ENCODE results near the gene ZNF653. TPM values are rescaled to one million over a fixed set of nuclear protein-coding genes. Genes with fewer than 3 reads are reported as not detected.

ZNF653 gene
- total and polyA plus RNA-seq, 2 donors (not counting 3 experiments of a cell fraction or from before 2014, with no cell fraction given): 7.0 to 8.7 TPM

DNA sequence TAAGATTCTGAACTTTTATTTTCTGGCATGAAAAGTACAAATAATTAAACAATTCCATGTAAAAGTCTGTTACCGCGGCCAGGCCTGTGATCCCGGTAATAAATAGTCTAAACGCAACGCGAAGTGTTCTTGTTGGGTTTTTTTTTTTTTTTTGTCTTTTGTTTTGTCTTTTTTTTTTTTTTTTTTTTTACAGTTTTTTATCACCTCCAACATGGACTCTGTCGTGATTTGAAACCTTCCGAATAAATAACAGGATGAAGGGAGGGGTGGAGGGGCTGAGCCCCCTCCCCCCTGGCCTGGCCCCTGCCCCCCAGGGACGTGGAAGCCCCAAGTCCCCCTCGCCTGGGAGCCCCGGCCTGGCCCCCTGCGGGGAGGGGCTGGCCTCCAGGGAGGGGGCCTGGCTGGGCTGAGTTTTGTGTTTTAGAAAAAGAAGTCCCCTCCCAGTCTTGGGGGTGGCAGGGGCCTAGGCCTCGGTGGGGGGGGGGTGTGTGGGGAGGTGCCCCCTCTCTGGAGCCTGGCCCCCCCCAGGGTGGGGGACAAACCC is 54.2 kb downstream of the ZNF653 start:
- POLR2A ChIA-PET: interaction anchor here (0.6 to 0.8 kb wide), 3 partner anchors 68 to 112 kb away, joined by 3 to 6 read pairs (median 3); no protein-coding TSS in a partner anchor
- no TSS peak for BruUV-seq (replicated peaks)
- FAIRE-seq: no peak

More for the DNA sequence above, 54.2 kb downstream of the ZNF653 start:
- no peaks in the 10 kb centered on the region for H3K9me1 ChIP-seq (replicated peaks; ENCODE audit: control insufficient read depth, extremely low read depth, insufficient read depth, low read length)
- H3K9me3 ChIP-seq (replicated peaks; ENCODE audit: control insufficient read depth, insufficient read depth, low read length): no peaks in the 10 kb centered on the region
- H3K9ac ChIP-seq (replicated peaks; ENCODE audit: extremely low read depth, insufficient read depth, low read length): no peak overlapping the region
- CTCF ChIA-PET: interaction anchor here (0.6 to 1.8 kb wide), 6 partner anchors 16 to 157 kb away, joined by 3 to 5 read pairs (median 4); no protein-coding TSS in a partner anchor
- H3K79me2 ChIP-seq (ENCODE audit: control insufficient read depth, insufficient read depth, low read length): no peaks in the 10 kb centered on the region
- H3K27me3 ChIP-seq (ENCODE audit: control insufficient read depth in 2 of 2, insufficient read depth in 2 of 2, low read length in 2 of 2): no peaks in the 10 kb centered on the region
- no peaks in the 10 kb centered on the region for H4K20me1 ChIP-seq (replicated peaks; ENCODE audit: control insufficient read depth, extremely low read depth, insufficient read depth, low read length)
- no peak overlapping the region for H3K27ac ChIP-seq (ENCODE audit: insufficient read depth, low read depth, low read length)
- intact Hi-C loops (cut with micrococcal nuclease): no loop called here
- TF ChIP-seq EZH2 (IDR thresholded peaks at IDR 0.05; ENCODE audit: borderline replicate concordance, low read depth, low read length, severe bottlenecking) (no peak), MYC (IDR thresholded peaks at IDR 0.05; ENCODE audit: low read depth, low read length) (no peak)
- TF ChIP-seq, protein P1, sequence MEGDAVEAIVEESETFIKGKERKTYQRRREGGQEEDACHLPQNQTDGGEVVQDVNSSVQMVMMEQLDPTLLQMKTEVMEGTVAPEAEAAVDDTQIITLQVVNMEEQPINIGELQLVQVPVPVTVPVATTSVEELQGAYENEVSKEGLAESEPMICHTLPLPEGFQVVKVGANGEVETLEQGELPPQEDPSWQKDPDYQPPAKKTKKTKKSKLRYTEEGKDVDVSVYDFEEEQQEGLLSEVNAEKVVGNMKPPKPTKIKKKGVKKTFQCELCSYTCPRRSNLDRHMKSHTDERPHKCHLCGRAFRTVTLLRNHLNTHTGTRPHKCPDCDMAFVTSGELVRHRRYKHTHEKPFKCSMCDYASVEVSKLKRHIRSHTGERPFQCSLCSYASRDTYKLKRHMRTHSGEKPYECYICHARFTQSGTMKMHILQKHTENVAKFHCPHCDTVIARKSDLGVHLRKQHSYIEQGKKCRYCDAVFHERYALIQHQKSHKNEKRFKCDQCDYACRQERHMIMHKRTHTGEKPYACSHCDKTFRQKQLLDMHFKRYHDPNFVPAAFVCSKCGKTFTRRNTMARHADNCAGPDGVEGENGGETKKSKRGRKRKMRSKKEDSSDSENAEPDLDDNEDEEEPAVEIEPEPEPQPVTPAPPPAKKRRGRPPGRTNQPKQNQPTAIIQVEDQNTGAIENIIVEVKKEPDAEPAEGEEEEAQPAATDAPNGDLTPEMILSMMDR (IDR thresholded peaks at IDR 0.05; ENCODE audit: extremely low read depth in 1 of 2, insufficient read depth in 1 of 2, low read depth in 1 of 2, low read length in 2 of 2): no peak
- no peak overlapping the region for H2AFZ ChIP-seq (ENCODE audit: low read depth, low read length)
- DNase-seq (ENCODE audit: low read depth, low spot score): no peak
- dilution Hi-C loops (cut with MboI; ENCODE audit: extremely low pct_ligation_motif_present, low sequenced_read_pairs): no loop called here
- no peak overlapping the region for H3K4me3 ChIP-seq (replicated peaks in 1 of 3; ENCODE audit: insufficient read depth in 1 of 3, low read depth in 1 of 3, low read length in 3 of 3)
- peaks cover 2 to 13% of the 10 kb centered on the region in 2 experiments for H3K36me3 ChIP-seq (ENCODE audit: control insufficient read depth in 2 of 2, extremely low read depth in 1 of 2, insufficient read depth in 2 of 2, low read length in 2 of 2)
- H3K4me2 ChIP-seq (ENCODE audit: insufficient read depth, low read length): no peak overlapping the region
- H3K4me1 ChIP-seq (ENCODE audit: control insufficient read depth, extremely low read depth, insufficient read depth, low read length): no peaks in the 10 kb centered on the region
